Fibroblast of lung (primary cell): ENCODE data around the gene HS3ST3A1.

Experiments
- EZH2 ChIP-seq: IDR thresholded peaks from 2 replicates; pipeline ENCODE4 v1.5.1; 2012; ENCODE audit warnings: low read length, control low read depth, mild to moderate bottlenecking; ENCODE audit errors: missing control alignments
- TF ChIP-seq, protein P1 (sequence below), 2 donors: IDR thresholded peaks in 1 of 2; conservative IDR thresholded peaks in 1 of 2; 1 replicate in 1 of 2; 2 replicates in 1 of 2; pipeline ENCODE4 v1.5.1; 2011 to 2012; ENCODE audit warnings: low read length in 2 of 2, control low read depth in 1 of 2, inconsistent platforms in 1 of 2, low read depth in 1 of 2, mild to moderate bottlenecking in 1 of 2

DNA sequence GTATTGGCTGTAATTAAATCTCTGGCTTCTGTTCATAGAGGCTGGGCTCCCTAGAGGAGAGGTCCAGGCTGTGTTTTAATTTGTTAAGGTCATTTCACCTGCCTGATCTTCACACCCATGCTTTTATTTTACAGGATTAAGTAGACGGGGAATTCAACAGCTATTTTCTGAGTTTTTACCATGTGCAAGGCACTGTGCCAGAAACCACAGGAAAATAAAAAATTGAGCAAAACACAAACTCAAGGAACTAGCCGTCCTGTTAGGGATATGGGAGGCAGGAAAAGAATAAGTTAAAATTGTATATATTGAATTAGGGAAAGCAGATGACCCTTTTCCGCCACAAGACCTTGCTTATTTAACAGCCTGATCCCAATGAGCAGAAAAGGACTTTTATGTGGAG is 29.1 kb downstream of the HS3ST3A1 start:
- TF ChIP-seq EZH2, result no peak
- TF ChIP-seq, protein P1, sequence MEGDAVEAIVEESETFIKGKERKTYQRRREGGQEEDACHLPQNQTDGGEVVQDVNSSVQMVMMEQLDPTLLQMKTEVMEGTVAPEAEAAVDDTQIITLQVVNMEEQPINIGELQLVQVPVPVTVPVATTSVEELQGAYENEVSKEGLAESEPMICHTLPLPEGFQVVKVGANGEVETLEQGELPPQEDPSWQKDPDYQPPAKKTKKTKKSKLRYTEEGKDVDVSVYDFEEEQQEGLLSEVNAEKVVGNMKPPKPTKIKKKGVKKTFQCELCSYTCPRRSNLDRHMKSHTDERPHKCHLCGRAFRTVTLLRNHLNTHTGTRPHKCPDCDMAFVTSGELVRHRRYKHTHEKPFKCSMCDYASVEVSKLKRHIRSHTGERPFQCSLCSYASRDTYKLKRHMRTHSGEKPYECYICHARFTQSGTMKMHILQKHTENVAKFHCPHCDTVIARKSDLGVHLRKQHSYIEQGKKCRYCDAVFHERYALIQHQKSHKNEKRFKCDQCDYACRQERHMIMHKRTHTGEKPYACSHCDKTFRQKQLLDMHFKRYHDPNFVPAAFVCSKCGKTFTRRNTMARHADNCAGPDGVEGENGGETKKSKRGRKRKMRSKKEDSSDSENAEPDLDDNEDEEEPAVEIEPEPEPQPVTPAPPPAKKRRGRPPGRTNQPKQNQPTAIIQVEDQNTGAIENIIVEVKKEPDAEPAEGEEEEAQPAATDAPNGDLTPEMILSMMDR (conservative IDR thresholded peaks at IDR 0.05 in 1 of 2, IDR thresholded peaks at IDR 0.05 in 1 of 2; ENCODE audit: low read depth in 1 of 2, low read length in 2 of 2), result no peak
